Rectal smooth muscle tissue (tissue), 1 donor: ENCODE data around the gene GATAD2B.

Experiments used
- H3K27ac ChIP-seq: one replicate; pipeline ENCODE4 v1.7.0; 2013; ENCODE audit warnings: low read depth, low read length, inconsistent platforms
- H3K27me3 ChIP-seq: one replicate; pipeline ENCODE4 v1.7.0; 2013; ENCODE audit warnings: low read length; ENCODE audit not compliant: control insufficient read depth, insufficient read depth
- H3K36me3 ChIP-seq: one replicate; pipeline ENCODE4 v1.7.0; 2013; ENCODE audit warnings: low read length; ENCODE audit not compliant: control insufficient read depth, insufficient read depth
- H3K4me1 ChIP-seq: one replicate; pipeline ENCODE4 v1.7.0; 2013; ENCODE audit warnings: low read length; ENCODE audit not compliant: control insufficient read depth, insufficient read depth
- H3K4me3 ChIP-seq: one replicate; pipeline ENCODE4 v1.7.0; 2013; ENCODE audit warnings: low read length
- H3K9ac ChIP-seq: one replicate; pipeline ENCODE4 v1.7.0; 2013; ENCODE audit warnings: low read length

The GATAD2B gene

GRCh38 chr1:153832293-153832692 lies 90.5 kb downstream of the GATAD2B start:
- H3K27ac ChIP-seq, result no peak overlapping the region
- no peak overlapping the region for H3K4me3 ChIP-seq
- peaks cover 8% of the 10 kb centered on the region for H3K36me3 ChIP-seq
- no peaks in the 10 kb centered on the region for H3K27me3 ChIP-seq
- no peaks in the 10 kb centered on the region for H3K4me1 ChIP-seq
- H3K9ac ChIP-seq, result no peak overlapping the region

GRCh38 chr1:153831026-153831425 lies 91.7 kb downstream of the GATAD2B start:
- Histone ChIP-seq H3K4me3 (no peak overlapping the region), H3K27me3 (no peaks in the 10 kb centered on the region), H3K9ac (no peak overlapping the region), H3K4me1 (no peaks in the 10 kb centered on the region), H3K36me3 (peaks cover 9% of the 10 kb centered on the region), H3K27ac (no peak overlapping the region)

DNA sequence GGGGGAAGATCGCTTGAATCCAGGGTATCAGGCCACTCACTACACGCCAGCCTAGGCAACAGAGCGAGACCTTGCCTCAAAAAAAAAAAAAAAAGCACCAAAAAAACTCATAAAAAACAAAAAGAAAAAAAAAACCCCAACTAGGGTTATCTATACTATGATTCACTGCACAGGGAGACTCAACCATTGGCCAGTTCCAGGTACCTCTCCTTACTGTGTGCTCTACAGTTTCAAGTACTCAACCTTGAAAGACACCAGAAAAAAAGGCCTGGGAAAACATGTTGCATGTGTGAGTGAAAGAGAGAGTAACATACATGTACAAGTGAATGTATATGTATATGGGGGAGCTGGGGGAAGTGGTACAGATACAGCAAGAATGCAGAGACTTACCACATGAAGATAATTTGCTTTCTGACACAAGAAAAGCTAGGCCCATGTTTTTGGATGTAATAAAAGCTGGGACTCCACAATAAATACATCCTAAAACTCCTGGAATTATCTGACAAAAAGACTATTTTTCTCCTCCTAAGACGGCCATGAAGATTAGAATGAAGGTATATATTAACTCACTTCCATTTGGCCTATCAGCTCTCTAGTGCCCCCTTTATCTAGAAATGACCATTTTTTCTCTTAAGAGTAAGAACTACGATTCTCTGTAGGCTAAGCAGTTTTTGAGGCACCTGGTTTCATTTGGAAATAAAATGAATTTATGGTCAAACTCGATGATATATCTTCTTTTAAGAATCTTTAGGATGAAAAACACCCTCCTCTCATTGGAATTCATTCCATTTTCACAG lies 95.4 kb downstream of the GATAD2B start:
- no peak overlapping the region for H3K9ac ChIP-seq
- H3K27ac ChIP-seq, result no peak overlapping the region
- H3K4me3 ChIP-seq, result no peak overlapping the region
- H3K36me3 ChIP-seq, result peaks cover 11% of the 10 kb centered on the region
- H3K4me1 ChIP-seq, result no peaks in the 10 kb centered on the region
- no peaks in the 10 kb centered on the region for H3K27me3 ChIP-seq

GRCh38 chr1:153818876-153819275 lies 103.9 kb downstream of the GATAD2B start:
- Histone ChIP-seq H3K27ac (no peak overlapping the region), H3K9ac (no peak overlapping the region), H3K4me3 (no peak overlapping the region), H3K4me1 (no peaks in the 10 kb centered on the region), H3K27me3 (no peaks in the 10 kb centered on the region), H3K36me3 (peaks cover 23% of the 10 kb centered on the region)

DNA sequence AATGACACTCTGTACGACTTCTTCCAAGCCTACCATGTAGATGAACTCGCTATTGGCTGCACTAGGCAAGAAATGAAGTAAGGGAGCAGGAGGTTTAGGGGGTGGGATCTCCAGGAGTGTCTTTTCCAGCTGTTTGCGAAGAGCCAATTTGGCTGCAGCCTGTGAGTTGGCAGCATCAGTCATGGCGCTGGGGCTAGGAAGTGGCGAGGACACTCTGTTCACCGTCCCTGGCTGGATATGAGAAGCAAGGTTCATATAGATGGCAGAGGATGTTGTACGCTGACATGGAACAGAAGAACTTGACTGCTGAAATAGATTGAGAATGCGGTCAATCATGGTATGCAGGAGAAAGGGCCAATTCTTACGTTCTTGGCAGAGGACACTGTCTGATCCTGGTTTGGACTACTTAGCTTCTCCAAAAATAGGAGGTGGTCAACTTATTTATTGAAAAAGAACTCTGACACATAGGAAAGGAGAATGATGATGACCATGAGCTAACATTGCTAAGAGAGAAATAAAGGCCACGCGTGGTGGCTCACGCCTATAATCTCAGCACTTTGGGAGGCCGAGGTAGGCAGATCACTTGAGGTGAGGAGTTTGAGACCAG lies 106.4 kb downstream of the GATAD2B start:
- peaks cover 42% of the 10 kb centered on the region for H3K36me3 ChIP-seq
- no peak overlapping the region for H3K4me3 ChIP-seq
- no peak overlapping the region for H3K27ac ChIP-seq
- H3K27me3 ChIP-seq, result no peaks in the 10 kb centered on the region
- no peaks in the 10 kb centered on the region for H3K4me1 ChIP-seq
- no peak overlapping the region for H3K9ac ChIP-seq

DNA sequence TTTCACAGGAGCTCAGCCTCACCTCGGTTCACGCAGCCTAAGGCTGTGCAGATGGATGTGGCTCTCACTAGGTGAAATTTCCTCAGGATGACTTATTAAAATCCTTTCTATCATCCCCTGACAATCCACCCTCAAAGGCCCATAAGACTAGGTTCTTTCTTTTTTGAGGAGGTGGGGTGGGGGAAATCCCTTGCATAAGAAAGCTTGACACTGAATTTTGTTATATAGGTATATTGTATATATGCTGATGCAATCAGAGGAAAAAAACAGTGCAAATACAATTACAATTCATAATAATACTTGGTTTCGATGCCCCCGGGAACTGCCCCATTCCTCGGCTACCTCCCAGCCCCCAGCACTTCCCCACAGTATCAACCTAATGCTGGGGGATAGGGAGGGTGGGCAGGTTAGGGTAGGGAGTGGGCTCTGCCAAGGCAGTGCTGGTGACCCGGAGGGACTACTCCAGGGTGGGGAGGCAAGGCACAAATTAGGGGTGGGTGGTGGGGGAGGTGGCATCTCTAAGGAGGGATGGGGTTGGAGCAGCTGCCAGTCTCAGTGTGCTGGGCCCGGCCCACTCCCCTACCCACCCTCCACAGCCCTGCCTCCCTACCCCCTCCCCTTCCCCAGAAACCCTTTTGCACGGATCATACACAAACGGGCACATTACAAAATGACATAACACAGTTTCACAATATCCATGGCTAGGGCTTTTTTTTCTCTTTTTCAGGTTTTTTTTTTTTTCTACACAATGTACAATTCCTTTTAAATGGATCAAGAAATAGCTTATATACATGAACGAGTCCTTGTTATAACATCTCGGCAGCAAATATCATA lies 116.7 kb downstream of the GATAD2B start:
- no peaks in the 10 kb centered on the region for H3K4me1 ChIP-seq
- no peak overlapping the region for H3K9ac ChIP-seq
- no peaks in the 10 kb centered on the region for H3K27me3 ChIP-seq
- H3K36me3 ChIP-seq, result peaks cover 20% of the 10 kb centered on the region
- H3K27ac ChIP-seq, result no peak overlapping the region
- H3K4me3 ChIP-seq, result no peak overlapping the region

DNA sequence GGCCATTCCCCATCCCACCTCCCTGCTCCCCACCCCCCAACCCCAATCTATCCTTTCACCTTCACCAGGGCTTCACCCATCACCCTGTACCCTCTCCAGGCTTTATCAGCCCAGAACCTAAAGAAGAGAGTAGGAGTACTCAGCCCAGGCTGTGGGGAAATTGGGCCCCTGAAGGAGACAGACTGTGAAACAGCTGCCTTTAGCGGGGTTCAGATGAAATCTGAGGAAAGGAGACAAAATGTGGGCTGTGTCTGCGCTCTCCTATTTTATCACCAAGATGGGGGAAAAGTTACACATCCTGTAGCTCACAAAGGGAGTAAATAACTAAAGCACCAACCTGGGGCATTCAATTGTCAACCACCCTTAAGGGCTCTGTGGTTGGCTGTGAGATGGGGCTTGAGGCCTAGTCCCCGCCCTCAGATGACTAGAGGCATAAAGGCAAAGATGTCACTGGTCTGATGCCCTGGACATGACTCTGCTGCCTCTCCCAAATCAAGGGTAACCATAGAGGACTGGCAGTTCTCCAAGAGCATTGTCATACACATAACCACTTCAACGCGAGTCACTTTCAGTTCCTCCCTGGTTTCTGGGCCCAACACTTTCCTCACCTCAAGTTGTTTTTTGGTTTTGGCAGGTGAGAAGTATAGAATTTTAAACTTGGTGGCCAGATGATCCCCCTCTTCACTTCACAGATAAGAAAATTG lies 117.6 kb downstream of the GATAD2B start:
- H3K27ac ChIP-seq, result no peak overlapping the region
- peaks cover 18% of the 10 kb centered on the region for H3K36me3 ChIP-seq
- no peak overlapping the region for H3K9ac ChIP-seq

DNA sequence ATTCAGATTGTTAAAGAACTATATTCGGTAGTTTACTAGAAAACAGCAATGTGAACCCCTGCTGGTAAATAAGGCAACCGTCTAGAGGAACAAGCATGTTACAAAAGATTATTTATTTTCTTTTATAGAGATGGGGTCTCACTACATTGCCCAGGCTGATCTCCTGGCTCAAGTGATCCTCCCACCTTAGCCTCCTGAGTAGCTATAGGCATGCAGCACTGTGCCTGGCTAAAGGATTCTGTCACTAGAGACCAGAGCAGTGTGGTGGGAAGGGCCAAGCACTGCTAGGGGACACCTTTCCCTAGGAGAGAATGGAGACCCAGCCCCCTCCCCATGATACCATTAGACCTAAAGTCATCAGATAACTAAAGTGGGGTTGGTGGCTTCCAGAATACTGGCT lies 118.7 kb downstream of the GATAD2B start:
- Histone ChIP-seq H3K9ac (no peak overlapping the region), H3K27ac (no peak overlapping the region), H3K27me3 (no peaks in the 10 kb centered on the region), H3K36me3 (peaks cover 13% of the 10 kb centered on the region), H3K4me1 (no peaks in the 10 kb centered on the region), H3K4me3 (no peak overlapping the region)

More for the DNA sequence above, 117.6 kb downstream of the GATAD2B start:
- H3K4me3 ChIP-seq, result no peak overlapping the region
- H3K27me3 ChIP-seq, result no peaks in the 10 kb centered on the region
- H3K4me1 ChIP-seq, result no peaks in the 10 kb centered on the region

- no peak overlapping the region for H3K27ac ChIP-seq
- H3K9ac ChIP-seq, result no peak overlapping the region
- no peak overlapping the region for H3K4me3 ChIP-seq
- peaks cover 10% of the 10 kb centered on the region for H3K36me3 ChIP-seq
- H3K27me3 ChIP-seq, result no peaks in the 10 kb centered on the region
- no peaks in the 10 kb centered on the region for H3K4me1 ChIP-seq
Observed at GRCh38 chr1:153803470-153804056, 119.2 kb downstream of the GATAD2B start.

DNA sequence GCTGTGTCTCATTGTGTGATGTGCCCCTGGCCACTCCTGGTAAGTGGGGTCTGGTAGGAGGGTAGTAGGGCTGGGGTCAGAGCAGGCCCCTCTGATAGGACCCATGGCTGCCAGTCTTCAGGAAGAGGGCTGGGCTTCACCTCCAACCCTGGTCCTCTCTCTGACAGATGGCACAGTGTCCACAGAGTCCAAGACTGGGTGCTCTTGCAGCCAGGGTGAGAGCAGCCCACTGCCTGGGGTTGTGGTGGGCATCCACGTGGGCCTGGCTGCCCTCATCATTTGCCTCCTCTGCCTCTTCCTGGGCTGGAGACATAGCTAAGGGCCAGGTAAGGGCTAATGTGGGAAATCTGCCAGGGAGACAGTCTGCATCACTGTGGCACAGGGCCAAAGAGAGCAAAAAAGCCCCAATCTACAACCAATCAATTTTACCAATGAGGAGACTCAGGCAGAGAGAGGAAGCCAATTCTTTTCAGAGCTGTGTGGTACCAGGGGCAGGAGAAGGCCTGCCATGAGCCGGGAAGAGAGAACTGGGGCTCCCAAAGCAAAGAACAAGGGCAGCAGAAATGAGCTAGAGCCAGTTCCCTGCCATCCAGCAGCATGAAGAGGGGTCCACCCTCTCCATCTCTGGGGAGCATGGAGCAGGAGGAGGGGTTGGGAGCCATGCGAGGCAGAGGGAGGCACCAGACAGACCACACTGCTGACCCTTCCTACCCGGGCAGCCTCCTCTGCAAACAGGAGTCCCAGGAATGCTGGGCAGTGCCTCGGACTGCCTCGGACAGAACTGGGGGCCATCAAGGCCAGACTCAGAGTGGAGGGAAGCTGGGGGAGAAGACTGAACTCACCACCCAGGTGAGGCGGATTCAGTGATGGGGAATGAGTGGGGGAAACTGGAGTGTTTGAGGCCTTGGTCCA lies 120.7 kb downstream of the GATAD2B start:
- H3K4me3 ChIP-seq, result no peak overlapping the region

GRCh38 chr1:153801028-153801625 lies 121.6 kb downstream of the GATAD2B start:
- Histone ChIP-seq H3K27me3 (no peaks in the 10 kb centered on the region), H3K4me3 (no peak overlapping the region), H3K27ac (no peak overlapping the region), H3K9ac (no peak overlapping the region), H3K4me1 (no peaks in the 10 kb centered on the region), H3K36me3 (no peaks in the 10 kb centered on the region)

More for the DNA sequence above, 120.7 kb downstream of the GATAD2B start:
- no peaks in the 10 kb centered on the region for H3K4me1 ChIP-seq
- H3K9ac ChIP-seq, result no peak overlapping the region
- peaks cover 2% of the 10 kb centered on the region for H3K36me3 ChIP-seq
- H3K27me3 ChIP-seq, result no peaks in the 10 kb centered on the region
- H3K27ac ChIP-seq, result no peak overlapping the region
